Fibroblast of pulmonary artery (primary cell): ENCODE data around the gene CTNNA3.

Source experiments
- DNase-seq: peaks from one replicate; pipeline ENCODE4 v3.0.0-alpha.2; 2010; ENCODE audit warnings: low read depth
- H3K4me3 ChIP-seq: replicated peaks from 2 replicates; pipeline ENCODE4 v1.5.1; 2011; ENCODE audit warnings: low read depth, mild to moderate bottlenecking, control low read depth, low read length, moderate library complexity
- TF ChIP-seq, protein P1 (sequence below): IDR thresholded peaks from 2 replicates; pipeline ENCODE4 v1.5.1; 2011; ENCODE audit warnings: mild to moderate bottlenecking, control low read depth, low read length, inconsistent platforms; ENCODE audit errors: missing control alignments

CTNNA3 gene

DNA sequence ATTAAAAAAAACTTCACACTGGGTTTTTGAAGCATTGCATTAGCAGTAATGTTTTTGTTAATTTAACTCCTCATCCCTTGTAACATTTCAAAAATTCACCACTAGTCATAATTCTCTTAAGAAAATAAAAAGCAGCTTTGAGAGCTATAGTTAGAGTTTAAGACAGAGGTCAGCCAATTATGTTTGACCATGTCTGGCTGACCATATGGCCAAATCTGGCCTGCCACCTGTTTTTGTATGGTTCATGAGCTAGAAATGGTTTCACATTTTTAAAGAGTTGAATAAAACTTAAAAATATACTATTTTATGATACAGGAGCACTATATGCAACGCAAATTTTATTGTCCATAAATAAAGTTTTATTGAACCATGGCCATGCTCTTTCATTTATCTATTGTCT lies 843.2 kb downstream of the CTNNA3 start:
- no peak for DNase-seq
- no peak overlapping the region for H3K4me3 ChIP-seq
- TF ChIP-seq, protein P1, sequence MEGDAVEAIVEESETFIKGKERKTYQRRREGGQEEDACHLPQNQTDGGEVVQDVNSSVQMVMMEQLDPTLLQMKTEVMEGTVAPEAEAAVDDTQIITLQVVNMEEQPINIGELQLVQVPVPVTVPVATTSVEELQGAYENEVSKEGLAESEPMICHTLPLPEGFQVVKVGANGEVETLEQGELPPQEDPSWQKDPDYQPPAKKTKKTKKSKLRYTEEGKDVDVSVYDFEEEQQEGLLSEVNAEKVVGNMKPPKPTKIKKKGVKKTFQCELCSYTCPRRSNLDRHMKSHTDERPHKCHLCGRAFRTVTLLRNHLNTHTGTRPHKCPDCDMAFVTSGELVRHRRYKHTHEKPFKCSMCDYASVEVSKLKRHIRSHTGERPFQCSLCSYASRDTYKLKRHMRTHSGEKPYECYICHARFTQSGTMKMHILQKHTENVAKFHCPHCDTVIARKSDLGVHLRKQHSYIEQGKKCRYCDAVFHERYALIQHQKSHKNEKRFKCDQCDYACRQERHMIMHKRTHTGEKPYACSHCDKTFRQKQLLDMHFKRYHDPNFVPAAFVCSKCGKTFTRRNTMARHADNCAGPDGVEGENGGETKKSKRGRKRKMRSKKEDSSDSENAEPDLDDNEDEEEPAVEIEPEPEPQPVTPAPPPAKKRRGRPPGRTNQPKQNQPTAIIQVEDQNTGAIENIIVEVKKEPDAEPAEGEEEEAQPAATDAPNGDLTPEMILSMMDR, result no peak

DNA sequence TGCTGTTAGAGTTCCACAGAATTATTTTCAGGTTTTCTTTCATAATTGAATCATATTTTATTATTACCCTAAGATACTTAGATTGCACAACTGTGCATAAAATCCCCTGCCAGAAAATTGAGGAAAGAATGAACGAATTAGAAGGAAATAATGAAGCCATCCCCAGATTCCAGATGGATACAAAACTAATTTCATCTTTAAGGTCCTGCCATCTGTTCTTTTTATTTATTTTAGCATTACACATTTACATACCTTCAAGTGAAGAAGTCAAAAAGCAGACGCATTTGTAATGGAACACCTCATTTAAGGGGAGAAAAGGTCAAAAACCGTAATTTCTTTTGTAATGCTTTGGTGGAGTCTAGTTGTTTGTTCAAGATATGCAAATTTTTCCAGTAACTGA lies 847.1 kb downstream of the CTNNA3 start:
- H3K4me3 ChIP-seq, result no peak overlapping the region
- TF ChIP-seq, protein P1, result no peak
- no peak for DNase-seq

DNA sequence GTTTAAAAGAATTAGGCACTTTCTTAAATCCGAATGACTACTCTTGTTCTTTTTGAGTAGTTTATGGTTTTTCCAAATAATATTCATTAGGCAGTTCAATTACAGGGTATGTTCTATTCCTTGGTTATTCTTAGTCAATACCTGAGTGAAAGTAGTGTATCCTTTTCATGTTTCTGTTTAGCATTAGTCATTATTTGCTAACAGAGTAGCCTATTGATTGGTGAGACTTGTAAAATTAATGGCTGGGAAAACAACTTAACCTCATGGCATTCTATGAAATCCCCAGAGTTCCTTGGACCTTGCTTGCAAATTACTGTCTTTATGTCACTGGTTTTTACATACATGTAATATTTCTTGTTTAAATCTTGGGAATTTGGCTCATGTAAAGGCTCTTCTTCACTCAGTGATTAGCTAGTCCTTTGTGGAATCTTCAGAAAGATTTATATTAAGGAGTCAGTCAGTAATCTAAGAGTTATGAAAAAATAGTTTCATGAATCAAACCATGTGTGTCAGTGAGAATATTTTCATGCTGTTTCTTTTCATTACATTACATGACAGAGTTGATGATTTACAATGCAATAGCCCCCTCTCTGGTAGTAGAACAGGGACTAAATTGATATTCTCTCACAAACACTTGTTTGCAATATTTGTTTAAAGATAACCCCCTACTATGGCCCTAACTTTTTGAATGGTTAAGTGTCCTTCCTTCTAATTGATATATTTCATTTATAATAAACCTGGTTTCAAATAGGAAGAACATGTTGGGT lies 851.6 kb downstream of the CTNNA3 start:
- DNase-seq, result peak; percentile 17
- H3K4me3 ChIP-seq, result no peak overlapping the region
- TF ChIP-seq, protein P1, result peak; percentile 9

DNA sequence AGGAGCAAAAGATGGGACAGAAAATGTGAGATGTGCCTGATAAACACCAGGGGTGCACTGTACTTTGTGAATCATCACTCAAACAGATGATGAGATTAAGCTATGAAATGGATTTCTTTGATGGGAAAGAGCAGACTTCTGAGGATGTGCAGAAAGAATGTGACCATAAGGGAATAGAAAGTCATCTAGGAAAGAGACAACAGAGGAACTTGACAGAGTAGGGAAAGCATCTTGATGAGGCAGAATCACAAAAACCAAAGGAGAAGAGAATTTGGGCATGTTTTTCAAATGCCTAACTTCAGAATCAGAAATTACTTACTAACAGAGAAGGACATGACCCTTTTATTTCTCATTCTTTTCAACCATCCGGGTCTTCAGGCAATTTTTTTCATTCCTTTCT lies 852.6 kb downstream of the CTNNA3 start:
- TF ChIP-seq, protein P1, result no peak
- no peak for DNase-seq
- no peak overlapping the region for H3K4me3 ChIP-seq

DNA sequence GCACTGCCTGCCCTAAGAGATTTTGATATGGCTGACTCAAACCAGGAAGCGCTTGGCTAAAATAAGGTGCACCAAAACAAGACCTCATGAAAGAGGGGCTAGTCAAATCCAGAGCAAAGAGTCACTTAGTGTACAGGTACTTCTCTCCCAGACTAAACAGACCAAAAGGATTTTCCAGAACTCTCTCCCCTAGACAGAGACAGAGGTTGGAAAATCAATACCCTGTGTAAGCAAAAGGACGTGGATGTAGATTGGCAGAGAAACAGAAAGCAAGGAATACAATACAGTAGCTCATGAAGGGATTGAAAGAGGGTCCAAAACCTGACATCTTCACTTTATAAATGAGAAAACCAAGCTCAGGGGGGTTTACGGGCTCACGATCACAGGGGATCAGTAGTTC lies 853.1 kb downstream of the CTNNA3 start:
- TF ChIP-seq, protein P1, result no peak
- no peak for DNase-seq
- H3K4me3 ChIP-seq, result no peak overlapping the region

DNA sequence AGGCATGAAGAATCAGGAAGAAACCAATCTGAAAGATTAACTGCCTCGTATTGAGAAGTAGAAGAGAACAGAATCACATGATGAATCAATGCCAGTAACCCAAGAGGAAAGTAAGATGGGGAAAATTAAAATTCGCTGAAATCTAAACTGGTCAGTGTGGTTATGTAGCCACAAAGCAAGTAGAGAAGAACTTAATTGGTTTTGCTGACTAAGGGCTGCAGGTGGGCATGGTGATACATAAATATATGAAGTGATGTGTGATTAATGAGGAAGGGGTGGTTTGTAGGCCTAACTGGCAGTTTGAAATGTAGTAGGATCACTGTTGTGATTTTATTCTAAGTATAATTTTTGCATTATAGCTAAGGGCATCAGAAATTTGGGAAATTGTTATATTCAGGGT lies 853.6 kb downstream of the CTNNA3 start:
- no peak overlapping the region for H3K4me3 ChIP-seq
- DNase-seq, result no peak
- TF ChIP-seq, protein P1, result no peak

DNA sequence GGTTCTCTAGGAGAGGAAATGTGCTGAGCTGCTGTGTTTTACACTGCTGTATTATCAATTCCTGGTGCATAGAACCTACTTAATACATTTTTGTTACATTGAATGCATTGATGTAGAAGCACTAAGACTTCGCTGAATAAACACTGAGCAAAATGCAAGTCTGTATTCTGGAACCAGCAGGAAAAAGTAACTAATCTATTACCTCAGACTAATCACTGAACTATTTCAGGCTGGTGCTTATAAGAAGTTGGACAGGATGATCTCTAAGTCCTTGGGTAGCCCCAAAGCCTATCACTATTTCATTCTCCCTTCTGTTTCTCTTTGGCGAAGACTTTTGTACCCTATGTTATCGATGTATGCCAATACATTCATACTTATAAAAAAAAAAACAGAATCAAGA lies 857.3 kb downstream of the CTNNA3 start:
- DNase-seq, result no peak
- TF ChIP-seq, protein P1, result no peak
- no peak overlapping the region for H3K4me3 ChIP-seq
